Measurements from ENCODE around the gene UBE2J1.

UBE2J1 gene

DNA sequence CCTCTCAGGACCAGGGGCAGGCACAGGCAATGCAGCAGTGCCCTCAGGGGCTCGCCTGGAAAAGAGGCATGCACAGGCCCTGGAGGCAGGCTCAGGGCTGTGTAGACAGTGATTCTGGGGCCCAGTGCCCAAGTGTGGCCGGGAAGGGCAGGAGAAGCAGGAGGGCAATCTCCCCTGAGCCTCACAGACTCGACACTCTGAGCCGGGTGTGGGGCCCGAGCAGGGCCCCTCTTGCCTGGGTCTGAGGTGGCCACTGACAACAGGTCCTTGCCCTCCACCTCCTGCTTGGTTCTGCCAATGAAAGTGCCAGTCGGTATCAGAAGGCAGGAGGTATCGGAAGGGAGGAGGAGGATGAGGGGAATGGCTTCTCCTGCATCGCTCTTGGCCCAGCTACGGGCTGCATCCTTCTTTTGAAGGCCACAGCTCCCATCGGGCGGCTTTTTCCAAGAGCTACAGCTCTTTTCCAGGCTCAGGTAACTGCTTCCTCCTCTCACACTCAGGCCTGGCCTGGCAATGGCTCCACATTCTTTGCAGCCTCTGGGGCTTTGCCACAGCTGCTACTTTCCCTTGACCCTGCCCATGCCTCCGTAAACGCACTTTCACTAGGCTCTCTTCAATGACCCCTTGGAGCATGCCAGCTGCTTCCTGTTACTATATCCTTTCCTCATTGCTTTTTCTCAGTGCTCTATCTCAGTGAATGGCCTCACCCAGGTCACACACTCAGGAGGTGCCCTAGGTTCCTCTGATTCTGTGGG is 61.9 kb downstream of the UBE2J1 start:
- DNase-seq = no peak

GRCh38 chr6:89289710-89290109 is 62.8 kb downstream of the UBE2J1 start:
- no peak for DNase-seq

- no peak for DNase-seq
These were observed 65.0 kb downstream of the UBE2J1 start for GRCh38 chr6:89287351-89288028.

- no peak for DNase-seq
These were observed 66.0 kb downstream of the UBE2J1 start for GRCh38 chr6:89286516-89286915.

DNA sequence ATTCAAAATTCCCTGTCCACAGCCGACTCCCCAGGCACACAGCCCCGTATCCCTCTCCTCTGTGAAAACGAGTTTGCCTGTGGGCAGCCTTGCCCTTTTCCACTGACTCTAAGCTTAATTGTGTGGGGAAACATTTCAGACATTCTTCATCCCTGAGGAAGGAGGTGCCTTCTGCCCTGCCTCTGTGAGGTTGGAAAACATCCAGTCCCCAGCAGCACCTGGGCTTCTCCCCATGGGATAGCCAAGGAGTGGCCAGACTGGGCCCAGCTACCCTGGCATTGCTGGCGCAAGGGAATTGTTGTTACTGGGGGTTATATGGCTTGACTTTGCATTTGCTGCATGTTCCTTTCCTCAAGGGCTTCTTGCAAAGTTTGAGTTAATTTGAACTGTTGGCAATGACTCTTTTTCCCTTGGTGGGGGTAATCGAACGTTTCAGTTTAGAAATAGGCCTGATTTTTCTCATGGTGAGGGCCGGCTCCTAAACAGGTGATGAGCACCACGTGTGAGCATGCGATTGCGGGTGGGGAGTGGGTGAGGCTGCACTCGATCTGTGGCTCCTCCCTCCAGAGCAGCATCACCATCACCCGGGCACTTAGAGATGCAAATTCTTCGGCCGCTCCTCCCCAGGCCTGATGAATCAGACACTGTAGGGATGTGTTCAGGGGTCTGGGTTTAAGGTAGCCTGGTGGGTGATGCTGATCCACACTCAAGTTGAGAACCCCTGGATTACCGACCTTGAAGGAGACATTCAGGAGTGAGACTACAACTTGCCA is 67.4 kb downstream of the UBE2J1 start:
- DNase-seq = no peak

- DNase-seq = no peak
These were observed 68.4 kb downstream of the UBE2J1 start for GRCh38 chr6:89284081-89284480.

DNA sequence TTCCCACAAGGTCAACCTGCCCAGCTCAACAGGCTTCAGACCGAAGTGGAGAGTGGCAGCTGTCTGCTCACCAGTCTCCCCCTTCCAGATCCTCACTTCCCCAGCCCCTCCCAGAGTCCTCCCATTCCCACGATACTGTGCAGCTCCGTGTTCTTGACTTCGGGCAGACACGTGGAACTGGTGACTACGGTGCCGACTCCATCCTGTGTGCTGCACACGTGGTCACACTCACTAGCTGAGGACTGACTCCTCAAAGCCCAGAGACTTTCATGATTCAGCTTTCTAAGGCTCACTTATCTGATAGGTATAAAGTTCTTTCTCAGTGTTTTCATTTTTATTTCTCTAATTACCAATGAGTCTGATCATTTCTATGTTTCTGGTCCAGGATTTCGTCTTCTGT is 69.8 kb downstream of the UBE2J1 start:
- no peak for DNase-seq

DNA sequence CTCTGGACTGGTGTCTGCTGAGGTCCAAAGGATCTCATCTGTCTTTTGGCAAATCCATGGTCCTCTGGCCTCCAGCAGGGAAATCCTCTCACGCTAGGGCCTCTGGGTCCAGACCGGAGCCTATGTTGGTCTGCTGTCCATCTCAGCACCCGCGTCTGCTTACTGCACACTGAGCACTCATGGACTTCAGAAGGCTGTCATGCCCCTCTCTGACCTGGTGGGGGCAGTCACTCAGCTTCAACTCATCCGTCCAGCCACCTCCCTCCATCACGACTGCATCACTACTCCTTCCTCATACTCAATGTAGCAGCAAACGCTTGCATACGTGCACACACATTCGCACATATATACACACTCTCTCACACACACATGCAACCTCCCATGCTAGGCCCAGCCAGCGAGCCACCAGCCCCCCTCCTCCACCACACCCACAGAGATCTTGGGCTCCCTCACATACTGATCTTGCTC is 70.7 kb downstream of the UBE2J1 start:
- DNase-seq = no peak

DNA sequence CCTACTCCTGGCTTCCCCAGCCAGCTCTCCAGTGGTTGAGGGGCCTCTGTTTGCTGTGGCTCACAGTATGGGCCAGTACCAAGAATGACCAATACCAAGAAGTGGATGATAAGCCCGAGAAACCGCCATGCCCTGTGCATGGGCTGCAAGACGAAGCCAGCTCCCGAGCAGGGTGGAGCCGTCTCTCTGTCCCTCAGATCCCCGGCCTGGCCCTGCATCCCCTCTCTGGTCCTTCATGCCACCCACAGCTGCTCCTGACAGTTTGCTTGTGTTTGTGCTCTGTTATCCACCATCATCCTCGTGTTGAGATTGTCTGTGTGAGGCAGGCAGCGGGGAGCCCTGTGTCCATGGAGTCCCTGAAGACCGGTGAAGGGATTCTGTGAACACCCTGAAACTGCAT is 73.6 kb downstream of the UBE2J1 start:
- no peak for DNase-seq
